22Rv1 (cell line): Measurements from ENCODE around the gene ARFGAP3.

Experiments
- H3K27ac ChIP-seq: fragments of 450-650 bp; 2 replicates; pipeline ENCODE4 v1.5.1; 2017
- CTCF ChIP-seq: fragments of 450-650 bp; IDR thresholded peaks from 2 replicates; pipeline ENCODE4 v1.5.1; 2017; ENCODE audit warnings: mild to moderate bottlenecking
- ZFX ChIP-seq: fragments of 450-650 bp; IDR thresholded peaks from 2 replicates; pipeline ENCODE4 v1.6.1; 2017; ENCODE audit warnings: antibody characterized with exemption, borderline replicate concordance

Gene ARFGAP3

GRCh38 chr22:42813501-42813900 lies 43.6 kb downstream of the ARFGAP3 start:
- peak overlapping the region; percentile 28 for H3K27ac ChIP-seq
- TF ChIP-seq CTCF (no peak), ZFX (no peak)

- H3K27ac ChIP-seq, result no peak overlapping the region
- no peak for TF ChIP-seq ZFX
- no peak for TF ChIP-seq CTCF
Observed at GRCh38 chr22:42811459-42811858, 45.6 kb downstream of the ARFGAP3 start.

GRCh38 chr22:42808521-42808920 lies 48.6 kb downstream of the ARFGAP3 start:
- TF ChIP-seq CTCF (no peak), ZFX (no peak)
- H3K27ac ChIP-seq, result no peak overlapping the region; the same call in 1 of the 2 replicates

- TF ChIP-seq ZFX (no peak), CTCF (no peak)
- peak overlapping the region; percentile 92 for H3K27ac ChIP-seq
Observed at GRCh38 chr22:42807185-42807584, 49.9 kb downstream of the ARFGAP3 start.

GRCh38 chr22:42805998-42806830 lies 50.9 kb downstream of the ARFGAP3 start:
- no peak for TF ChIP-seq CTCF
- no peak for TF ChIP-seq ZFX
- H3K27ac ChIP-seq, result peak overlapping the region; percentile 92

- TF ChIP-seq CTCF (no peak), ZFX (no peak)
- peak overlapping the region; percentile 92 for H3K27ac ChIP-seq
Observed at GRCh38 chr22:42805016-42805997, 51.8 kb downstream of the ARFGAP3 start.
